Neural cell (in vitro differentiated cells): Measurements from ENCODE around the gene NFXL1. TPM values are rescaled to one million over a fixed set of nuclear protein-coding genes. Genes with fewer than 3 reads are reported as not detected.

ENCODE experiments used
- H2AFZ ChIP-seq: fragments of 200-600, 300-800 bp; sonication (generic), shearing (Covaris generic); 2 replicates; pipeline ENCODE4 v1.6.0; 2014; ENCODE audit warnings: low read depth, mild to moderate bottlenecking, antibody characterized with exemption, low read length, moderate library complexity
- H3F3A ChIP-seq: fragments of 200-600 bp; shearing (Covaris generic); 2 replicates; pipeline ENCODE4 v1.6.1; 2016; ENCODE audit warnings: mild to moderate bottlenecking, moderate library complexity, mixed read lengths, antibody characterized with exemption, low read length; ENCODE audit not compliant: insufficient read depth, poor library complexity, severe bottlenecking
- H3K27ac ChIP-seq: fragments of 200-600, 300-800 bp; sonication (generic), shearing (Covaris generic); 2 replicates; pipeline ENCODE4 v1.5.1; 2014; ENCODE audit warnings: mild to moderate bottlenecking, low read length, moderate library complexity
- H3K27me3 ChIP-seq: fragments of 300-800, 200-600 bp; sonication (generic), shearing (Covaris generic); 2 replicates; pipeline ENCODE4 v1.6.0; 2014; ENCODE audit warnings: mild to moderate bottlenecking, low read depth, low read length, moderate library complexity; ENCODE audit not compliant: insufficient read depth
- H3K36me3 ChIP-seq: fragments of 300-800, 200-600 bp; sonication (generic), shearing (Covaris generic); 2 replicates; pipeline ENCODE4 v1.5.1; 2014; ENCODE audit warnings: mild to moderate bottlenecking, antibody characterized with exemption, low read length, moderate library complexity; ENCODE audit not compliant: insufficient read depth
- H3K4me2 ChIP-seq: fragments of 300-800, 200-600 bp; sonication (generic), shearing (Covaris generic); 2 replicates; pipeline ENCODE4 v1.6.0; 2014; ENCODE audit warnings: mild to moderate bottlenecking, low read length
- H3K4me3 ChIP-seq: fragments of 300-800, 200-600 bp; sonication (generic), shearing (Covaris generic); 2 replicates; pipeline ENCODE4 v1.5.1; 2014; ENCODE audit warnings: mild to moderate bottlenecking, low read length, moderate library complexity
- H3K79me2 ChIP-seq: fragments of 200-600 bp; shearing (Covaris generic); replicated peaks from 2 replicates; pipeline ENCODE4 v1.6.0; 2014; ENCODE audit warnings: mild to moderate bottlenecking, low read length, moderate library complexity; ENCODE audit not compliant: insufficient read depth
- H3K9ac ChIP-seq: fragments of 300-800, 200-600 bp; sonication (generic), shearing (Covaris generic); 2 replicates; pipeline ENCODE4 v1.6.1; 2016; ENCODE audit warnings: mild to moderate bottlenecking, low read length, mixed read lengths
- H3K9me2 ChIP-seq: fragments of 200-600 bp; shearing (Covaris generic); 2 replicates; pipeline ENCODE4 v1.6.1; 2016; ENCODE audit warnings: mild to moderate bottlenecking, low read length, mixed read lengths; ENCODE audit not compliant: insufficient read depth
- H3K9me3 ChIP-seq: fragments of 200-600, 300-800 bp; sonication (generic), shearing (Covaris generic); 2 replicates; pipeline ENCODE4 v1.6.1; 2016; ENCODE audit warnings: mild to moderate bottlenecking, mixed run types, low read length, moderate library complexity, mixed read lengths
- H4K20me1 ChIP-seq: fragments of 200-600 bp; shearing (Covaris generic); 2 replicates; pipeline ENCODE4 v1.6.1; 2016; ENCODE audit warnings: mild to moderate bottlenecking, mixed run types; ENCODE audit not compliant: insufficient read depth
- EP300 ChIP-seq: fragments of 450-650 bp; conservative IDR thresholded peaks from 2 replicates; pipeline ENCODE4 v1.6.1; 2014; ENCODE audit warnings: antibody characterized with exemption, mild to moderate bottlenecking, moderate library complexity; ENCODE audit not compliant: poor library complexity, severe bottlenecking
- EZH2 ChIP-seq: fragments of 200-600, 300-800 bp; shearing (Covaris generic), sonication (generic); IDR thresholded peaks from 2 replicates; pipeline ENCODE4 v1.6.1; 2014; ENCODE audit warnings: antibody characterized with exemption, low read length, borderline replicate concordance, mild to moderate bottlenecking; ENCODE audit not compliant: insufficient read depth, poor library complexity, severe bottlenecking
- MXI1 ChIP-seq: fragments of 450-650 bp; conservative IDR thresholded peaks from 2 replicates; pipeline ENCODE4 v1.6.1; 2014; ENCODE audit warnings: antibody characterized with exemption, mild to moderate bottlenecking; ENCODE audit not compliant: poor library complexity, severe bottlenecking
- POLR2AphosphoS5 ChIP-seq: IDR thresholded peaks from 2 replicates; pipeline ENCODE4 v1.6.1; 2012
- RAD21 ChIP-seq: fragments of 450-650 bp; conservative IDR thresholded peaks from 2 replicates; pipeline ENCODE4 v1.6.1; 2014; ENCODE audit warnings: antibody characterized with exemption, mild to moderate bottlenecking, moderate library complexity
- SMC3 ChIP-seq: fragments of 450-650 bp; conservative IDR thresholded peaks from 2 replicates; pipeline ENCODE4 v1.6.1; 2014; ENCODE audit warnings: antibody characterized with exemption, mild to moderate bottlenecking, moderate library complexity; ENCODE audit not compliant: poor library complexity
- TAF1 ChIP-seq: IDR thresholded peaks from 2 replicates; pipeline ENCODE4 v1.6.1; 2012; ENCODE audit warnings: low read depth
- polyA plus RNA-seq: library from polyadenylated mRNA; depleted of rRNA; stranded (reverse); fragments of >200 nt; gene quantifications from 2 replicates; pipeline ENCODE4 v1.2.3, GENCODE V29; 2014
- TF ChIP-seq, protein P1 (sequence below): fragments of 450-650 bp; IDR thresholded peaks from 2 replicates; pipeline ENCODE4 v1.5.1; 2014; ENCODE audit warnings: antibody characterized with exemption, mild to moderate bottlenecking, moderate library complexity; ENCODE audit not compliant: poor library complexity, severe bottlenecking
- TF ChIP-seq, protein P2 (sequence below): IDR thresholded peaks from 2 replicates; pipeline ENCODE4 v1.6.1; 2012; ENCODE audit warnings: borderline replicate concordance

Gene NFXL1
- polyA plus RNA-seq, 1 donor from 2014 or later, result 15.8 TPM

DNA sequence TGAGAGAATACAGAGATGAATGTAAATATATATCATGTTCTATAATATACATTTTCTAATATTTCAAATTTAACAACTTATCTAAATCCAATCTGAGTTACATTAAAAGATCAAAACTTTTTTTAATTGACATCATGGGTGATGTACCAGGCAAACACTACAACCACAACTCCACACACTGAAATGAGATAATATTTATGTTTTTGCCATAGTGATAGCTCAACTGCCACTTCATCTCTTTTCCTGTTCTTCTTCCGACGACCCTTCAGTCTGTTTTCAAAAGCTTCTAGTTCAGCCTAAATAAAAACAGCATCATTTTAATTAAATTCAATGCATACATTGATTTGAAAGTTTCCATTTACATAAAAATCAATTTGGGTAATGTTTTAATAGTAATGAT, 66.3 kb downstream of the NFXL1 start:
- Histone ChIP-seq H3K27ac (no peak overlapping the region), H3K9me3 (no peaks in the 10 kb centered on the region), H3F3A (no peaks in the 10 kb centered on the region), H3K4me2 (no peak overlapping the region), H3K27me3 (no peaks in the 10 kb centered on the region), H3K79me2 (no peaks in the 10 kb centered on the region), H4K20me1 (no peaks in the 10 kb centered on the region), H3K9me2 (no peaks in the 10 kb centered on the region), H3K36me3 (no peaks in the 10 kb centered on the region), H3K9ac (no peak overlapping the region), H2AFZ (no peak overlapping the region), H3K4me3 (no peak overlapping the region)
- no peak for TF ChIP-seq RAD21
- no peak for TF ChIP-seq TAF1
- no peak for TF ChIP-seq EZH2
- TF ChIP-seq SMC3, result no peak
- no peak for TF ChIP-seq MXI1
- TF ChIP-seq, protein P1, sequence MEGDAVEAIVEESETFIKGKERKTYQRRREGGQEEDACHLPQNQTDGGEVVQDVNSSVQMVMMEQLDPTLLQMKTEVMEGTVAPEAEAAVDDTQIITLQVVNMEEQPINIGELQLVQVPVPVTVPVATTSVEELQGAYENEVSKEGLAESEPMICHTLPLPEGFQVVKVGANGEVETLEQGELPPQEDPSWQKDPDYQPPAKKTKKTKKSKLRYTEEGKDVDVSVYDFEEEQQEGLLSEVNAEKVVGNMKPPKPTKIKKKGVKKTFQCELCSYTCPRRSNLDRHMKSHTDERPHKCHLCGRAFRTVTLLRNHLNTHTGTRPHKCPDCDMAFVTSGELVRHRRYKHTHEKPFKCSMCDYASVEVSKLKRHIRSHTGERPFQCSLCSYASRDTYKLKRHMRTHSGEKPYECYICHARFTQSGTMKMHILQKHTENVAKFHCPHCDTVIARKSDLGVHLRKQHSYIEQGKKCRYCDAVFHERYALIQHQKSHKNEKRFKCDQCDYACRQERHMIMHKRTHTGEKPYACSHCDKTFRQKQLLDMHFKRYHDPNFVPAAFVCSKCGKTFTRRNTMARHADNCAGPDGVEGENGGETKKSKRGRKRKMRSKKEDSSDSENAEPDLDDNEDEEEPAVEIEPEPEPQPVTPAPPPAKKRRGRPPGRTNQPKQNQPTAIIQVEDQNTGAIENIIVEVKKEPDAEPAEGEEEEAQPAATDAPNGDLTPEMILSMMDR, result no peak
- TF ChIP-seq EP300, result no peak
- no peak for TF ChIP-seq POLR2AphosphoS5
- TF ChIP-seq, protein P2, sequence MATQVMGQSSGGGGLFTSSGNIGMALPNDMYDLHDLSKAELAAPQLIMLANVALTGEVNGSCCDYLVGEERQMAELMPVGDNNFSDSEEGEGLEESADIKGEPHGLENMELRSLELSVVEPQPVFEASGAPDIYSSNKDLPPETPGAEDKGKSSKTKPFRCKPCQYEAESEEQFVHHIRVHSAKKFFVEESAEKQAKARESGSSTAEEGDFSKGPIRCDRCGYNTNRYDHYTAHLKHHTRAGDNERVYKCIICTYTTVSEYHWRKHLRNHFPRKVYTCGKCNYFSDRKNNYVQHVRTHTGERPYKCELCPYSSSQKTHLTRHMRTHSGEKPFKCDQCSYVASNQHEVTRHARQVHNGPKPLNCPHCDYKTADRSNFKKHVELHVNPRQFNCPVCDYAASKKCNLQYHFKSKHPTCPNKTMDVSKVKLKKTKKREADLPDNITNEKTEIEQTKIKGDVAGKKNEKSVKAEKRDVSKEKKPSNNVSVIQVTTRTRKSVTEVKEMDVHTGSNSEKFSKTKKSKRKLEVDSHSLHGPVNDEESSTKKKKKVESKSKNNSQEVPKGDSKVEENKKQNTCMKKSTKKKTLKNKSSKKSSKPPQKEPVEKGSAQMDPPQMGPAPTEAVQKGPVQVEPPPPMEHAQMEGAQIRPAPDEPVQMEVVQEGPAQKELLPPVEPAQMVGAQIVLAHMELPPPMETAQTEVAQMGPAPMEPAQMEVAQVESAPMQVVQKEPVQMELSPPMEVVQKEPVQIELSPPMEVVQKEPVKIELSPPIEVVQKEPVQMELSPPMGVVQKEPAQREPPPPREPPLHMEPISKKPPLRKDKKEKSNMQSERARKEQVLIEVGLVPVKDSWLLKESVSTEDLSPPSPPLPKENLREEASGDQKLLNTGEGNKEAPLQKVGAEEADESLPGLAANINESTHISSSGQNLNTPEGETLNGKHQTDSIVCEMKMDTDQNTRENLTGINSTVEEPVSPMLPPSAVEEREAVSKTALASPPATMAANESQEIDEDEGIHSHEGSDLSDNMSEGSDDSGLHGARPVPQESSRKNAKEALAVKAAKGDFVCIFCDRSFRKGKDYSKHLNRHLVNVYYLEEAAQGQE, result no peak

DNA sequence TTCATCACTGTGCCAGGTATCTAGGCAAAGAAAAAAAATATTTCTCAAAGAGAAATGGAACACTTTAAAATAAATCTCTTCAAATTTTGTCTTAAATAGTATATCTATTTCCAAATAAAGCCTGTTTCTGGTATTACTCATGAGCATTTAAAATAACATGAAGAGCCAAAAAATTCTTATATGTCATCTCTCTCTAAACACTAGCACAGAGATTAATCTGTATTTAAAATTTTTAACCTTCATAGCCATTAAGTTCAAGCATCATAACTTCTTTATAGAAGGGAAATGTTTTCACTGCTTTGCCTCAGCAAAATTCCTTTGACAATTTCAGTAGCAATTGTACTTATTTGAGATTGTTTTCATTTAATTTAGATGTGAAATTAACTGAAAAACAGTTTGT, 71.4 kb downstream of the NFXL1 start:
- no peak overlapping the region for H2AFZ ChIP-seq
- no peaks in the 10 kb centered on the region for H3K79me2 ChIP-seq
- H3K9me2 ChIP-seq, result no peaks in the 10 kb centered on the region
- no peaks in the 10 kb centered on the region for H4K20me1 ChIP-seq
- no peak overlapping the region for H3K9ac ChIP-seq
- H3K9me3 ChIP-seq, result no peaks in the 10 kb centered on the region
- TF ChIP-seq EP300 (no peak), TAF1 (no peak), MXI1 (no peak), POLR2AphosphoS5 (no peak), RAD21 (no peak), SMC3 (no peak), EZH2 (no peak)
- TF ChIP-seq, protein P2, result no peak
- TF ChIP-seq, protein P1, result no peak
- H3K27ac ChIP-seq, result no peak overlapping the region
- no peaks in the 10 kb centered on the region for H3F3A ChIP-seq
- peaks cover 6% of the 10 kb centered on the region for H3K27me3 ChIP-seq
- no peak overlapping the region for H3K4me2 ChIP-seq
- no peak overlapping the region for H3K4me3 ChIP-seq
- peaks cover 5% of the 10 kb centered on the region for H3K36me3 ChIP-seq
